Glutamatergic neuron (in vitro differentiated cells): ENCODE results near the gene GIGYF2. TPM values are rescaled to one million over a fixed set of nuclear protein-coding genes. Genes with fewer than 3 reads are reported as not detected.

Experiments
- DNase-seq: peaks from one replicate; pipeline ENCODE4 v3.0.0; 2022
- H3K27ac Mint-ChIP-seq: one replicate; pipeline ENCODE4 v1.8.0; 2020; ENCODE audit warnings: mild to moderate bottlenecking, mixed read lengths, inconsistent platforms; ENCODE audit not compliant: unreplicated experiment
- H3K27me3 Mint-ChIP-seq: one replicate; pipeline ENCODE4 v1.8.0; 2020; ENCODE audit warnings: mild to moderate bottlenecking, moderate library complexity, mixed read lengths, inconsistent platforms; ENCODE audit not compliant: unreplicated experiment
- H3K36me3 Mint-ChIP-seq: one replicate; pipeline ENCODE4 v1.8.0; 2020; ENCODE audit warnings: mild to moderate bottlenecking, mixed read lengths, inconsistent platforms; ENCODE audit not compliant: unreplicated experiment
- H3K4me1 Mint-ChIP-seq: one replicate; pipeline ENCODE4 v1.8.0; 2020; ENCODE audit warnings: mild to moderate bottlenecking, low read depth, mixed read lengths, inconsistent platforms; ENCODE audit not compliant: unreplicated experiment
- H3K4me3 Mint-ChIP-seq: one replicate; pipeline ENCODE4 v1.8.0; 2020; ENCODE audit warnings: mild to moderate bottlenecking, mixed read lengths, inconsistent platforms; ENCODE audit not compliant: unreplicated experiment
- H3K9me3 Mint-ChIP-seq: one replicate; pipeline ENCODE4 v1.8.0; 2020; ENCODE audit warnings: mild to moderate bottlenecking, moderate library complexity, mixed read lengths, inconsistent platforms; ENCODE audit not compliant: unreplicated experiment
- CTCF ChIP-seq: fragments of 200-600 bp; sonication (generic); IDR thresholded peaks from one replicate; pipeline ENCODE4 v1.5.0; 2021; ENCODE audit not compliant: partially characterized antibody, unreplicated experiment
- total RNA-seq: library from RNA; stranded (reverse); fragmentation: NEBNext Ultra II Directional; extraction: Animal tissue kit (Norgen Biotek cat#: 25700); gene quantifications from one replicate; pipeline ENCODE4 v1.2.1, GENCODE V29; 2021; ENCODE audit not compliant: unreplicated experiment

Gene GIGYF2
- total RNA-seq, 1 donor from 2014 or later: 91.7 TPM

GRCh38 chr2:232658217-232658785 is 38.8 kb upstream of the GIGYF2 start:
- H3K27me3 Mint-ChIP-seq: peaks cover 3% of the 10 kb centered on the region
- TF ChIP-seq CTCF: no peak

GRCh38 chr2:232659359-232659758 is 37.8 kb upstream of the GIGYF2 start:
- Mint-ChIP-seq H3K9me3 (no peaks in the 10 kb centered on the region), H3K27me3 (peaks cover 3% of the 10 kb centered on the region), H3K4me3 (no peak overlapping the region), H3K4me1 (no peaks in the 10 kb centered on the region), H3K27ac (no peak overlapping the region), H3K36me3 (no peaks in the 10 kb centered on the region)
- no peak for DNase-seq
- no peak for TF ChIP-seq CTCF

More at GRCh38 chr2:232658217-232658785, 38.8 kb upstream of the GIGYF2 start:
- Mint-ChIP-seq H3K4me3 (no peak overlapping the region), H3K4me1 (no peaks in the 10 kb centered on the region), H3K27ac (no peak overlapping the region), H3K9me3 (no peaks in the 10 kb centered on the region), H3K36me3 (no peaks in the 10 kb centered on the region)
- DNase-seq: no peak

- Mint-ChIP-seq H3K27ac (no peak overlapping the region), H3K4me1 (no peaks in the 10 kb centered on the region), H3K36me3 (no peaks in the 10 kb centered on the region), H3K4me3 (no peak overlapping the region), H3K27me3 (peaks cover 1% of the 10 kb centered on the region), H3K9me3 (no peaks in the 10 kb centered on the region)
- no peak for TF ChIP-seq CTCF
- no peak for DNase-seq
Measured at GRCh38 chr2:232662486-232663260, 34.5 kb upstream of the GIGYF2 start.

- Mint-ChIP-seq H3K27me3 (peaks cover 1% of the 10 kb centered on the region), H3K9me3 (peaks cover 2% of the 10 kb centered on the region), H3K4me1 (no peaks in the 10 kb centered on the region), H3K4me3 (no peak overlapping the region), H3K27ac (no peak overlapping the region), H3K36me3 (no peaks in the 10 kb centered on the region)
- no peak for TF ChIP-seq CTCF
- DNase-seq: no peak
Measured at GRCh38 chr2:232666051-232666805, 30.9 kb upstream of the GIGYF2 start.
